Body of pancreas (tissue), 4 donors: ENCODE data around the gene ASTE1.

Source experiments
- CTCF ChIP-seq, 7 experiments: fragments of 450-650 bp in 4 of 7; fragments of 200-600 bp in 3 of 7; sonication (generic) in 3 of 7; IDR thresholded peaks; one replicate each; pipeline ENCODE4 v1.5.1; 2016 to 2019; ENCODE audit warnings: antibody characterized with exemption in 7 of 7
- POLR2A ChIP-seq, 3 donors: fragments of 450-650 bp; IDR thresholded peaks; one replicate each; pipeline ENCODE4 v1.6.1; 2016; ENCODE audit warnings: antibody characterized with exemption in 3 of 3, mild to moderate bottlenecking in 2 of 3

DNA sequence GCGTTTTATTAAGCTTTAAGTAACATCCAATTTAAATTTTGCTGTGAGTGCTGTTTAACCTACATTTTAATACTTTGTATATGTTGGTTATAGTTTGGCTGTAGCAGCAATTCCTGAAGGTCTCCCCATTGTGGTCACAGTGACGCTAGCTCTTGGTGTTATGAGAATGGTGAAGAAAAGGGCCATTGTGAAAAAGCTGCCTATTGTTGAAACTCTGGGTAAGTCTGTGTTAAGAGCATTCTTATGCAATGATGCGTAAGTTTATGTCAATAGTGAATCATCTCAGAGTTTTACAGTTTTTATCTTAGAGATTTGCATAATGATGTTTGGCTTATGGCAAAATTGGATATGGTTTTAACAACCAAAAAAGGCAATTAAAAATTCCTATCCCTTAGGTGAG, 62.7 kb downstream of the ASTE1 start:
- TF ChIP-seq CTCF (IDR thresholded peaks at IDR 0.05) (no peak), POLR2A (IDR thresholded peaks at IDR 0.05) (no peak)
